ENCODE data around the gene LDLRAD1.
"Not testable (repeated sequence)": the region's sequence is repeated elsewhere in the genome, so short reads cannot be mapped to it uniquely, and the experiment has no call there.

The LDLRAD1 gene

DNA sequence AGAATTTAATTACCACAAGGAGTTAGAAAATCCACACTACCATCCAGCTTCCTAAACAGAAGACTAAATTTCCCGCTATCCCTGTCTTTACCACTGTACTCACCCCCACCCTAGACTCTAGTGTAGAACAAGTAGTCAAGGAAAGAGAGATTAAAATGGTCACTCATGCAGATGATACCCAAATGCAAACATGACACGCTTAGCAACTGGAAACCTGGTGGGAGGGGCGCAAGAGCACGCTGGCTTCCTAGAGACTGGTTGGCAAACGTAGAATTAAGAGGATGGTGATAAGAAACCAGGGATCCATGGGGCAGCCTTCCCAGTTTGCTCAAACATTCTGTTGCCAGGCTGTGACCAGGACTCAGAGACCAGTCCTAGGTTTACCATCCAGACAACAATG is 9.9 kb upstream of the LDLRAD1 start:
- TF ChIP-seq, protein P1, sequence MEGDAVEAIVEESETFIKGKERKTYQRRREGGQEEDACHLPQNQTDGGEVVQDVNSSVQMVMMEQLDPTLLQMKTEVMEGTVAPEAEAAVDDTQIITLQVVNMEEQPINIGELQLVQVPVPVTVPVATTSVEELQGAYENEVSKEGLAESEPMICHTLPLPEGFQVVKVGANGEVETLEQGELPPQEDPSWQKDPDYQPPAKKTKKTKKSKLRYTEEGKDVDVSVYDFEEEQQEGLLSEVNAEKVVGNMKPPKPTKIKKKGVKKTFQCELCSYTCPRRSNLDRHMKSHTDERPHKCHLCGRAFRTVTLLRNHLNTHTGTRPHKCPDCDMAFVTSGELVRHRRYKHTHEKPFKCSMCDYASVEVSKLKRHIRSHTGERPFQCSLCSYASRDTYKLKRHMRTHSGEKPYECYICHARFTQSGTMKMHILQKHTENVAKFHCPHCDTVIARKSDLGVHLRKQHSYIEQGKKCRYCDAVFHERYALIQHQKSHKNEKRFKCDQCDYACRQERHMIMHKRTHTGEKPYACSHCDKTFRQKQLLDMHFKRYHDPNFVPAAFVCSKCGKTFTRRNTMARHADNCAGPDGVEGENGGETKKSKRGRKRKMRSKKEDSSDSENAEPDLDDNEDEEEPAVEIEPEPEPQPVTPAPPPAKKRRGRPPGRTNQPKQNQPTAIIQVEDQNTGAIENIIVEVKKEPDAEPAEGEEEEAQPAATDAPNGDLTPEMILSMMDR (conservative IDR thresholded peaks at IDR 0.05), result no peak
- no peak overlapping the region for H3K27ac ChIP-seq

DNA sequence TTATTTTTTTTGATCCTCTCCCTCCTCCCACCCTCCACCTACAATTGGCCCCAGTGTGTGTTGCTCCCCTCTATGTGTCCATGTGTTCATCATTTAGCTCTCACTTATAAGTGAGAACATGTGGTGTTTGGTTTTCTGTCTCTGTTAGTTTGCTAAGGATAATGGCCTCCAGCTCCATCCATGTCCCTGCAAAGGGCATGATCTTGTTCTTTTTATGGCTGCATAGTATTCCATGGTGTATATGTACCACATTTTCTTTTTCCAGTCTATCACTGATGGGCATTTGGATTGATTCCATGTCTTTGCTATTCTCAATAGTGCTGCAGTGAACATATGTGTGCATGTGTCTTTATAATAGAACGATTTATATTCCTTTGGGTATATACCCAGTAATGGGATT is 6.8 kb upstream of the LDLRAD1 start:
- not testable (repeated sequence) for H3K27ac ChIP-seq

GRCh38 chr1:54024358-54024757 is 6.4 kb upstream of the LDLRAD1 start:
- TF ChIP-seq, protein P1 (conservative IDR thresholded peaks at IDR 0.05), result no peak
- no peak overlapping the region; the same call in 1 of the 2 replicates for H3K27ac ChIP-seq

GRCh38 chr1:54019562-54020176 is 1.7 kb upstream of the LDLRAD1 start:
- H3K27ac ChIP-seq, result not testable (repeated sequence)

GRCh38 chr1:54018635-54019034 is 649 bp upstream of the LDLRAD1 start:
- TF ChIP-seq, protein P1 (conservative IDR thresholded peaks at IDR 0.05), result no peak
- H3K27ac ChIP-seq, result peak overlapping the region; percentile 91; the same call in 1 of the 2 replicates

DNA sequence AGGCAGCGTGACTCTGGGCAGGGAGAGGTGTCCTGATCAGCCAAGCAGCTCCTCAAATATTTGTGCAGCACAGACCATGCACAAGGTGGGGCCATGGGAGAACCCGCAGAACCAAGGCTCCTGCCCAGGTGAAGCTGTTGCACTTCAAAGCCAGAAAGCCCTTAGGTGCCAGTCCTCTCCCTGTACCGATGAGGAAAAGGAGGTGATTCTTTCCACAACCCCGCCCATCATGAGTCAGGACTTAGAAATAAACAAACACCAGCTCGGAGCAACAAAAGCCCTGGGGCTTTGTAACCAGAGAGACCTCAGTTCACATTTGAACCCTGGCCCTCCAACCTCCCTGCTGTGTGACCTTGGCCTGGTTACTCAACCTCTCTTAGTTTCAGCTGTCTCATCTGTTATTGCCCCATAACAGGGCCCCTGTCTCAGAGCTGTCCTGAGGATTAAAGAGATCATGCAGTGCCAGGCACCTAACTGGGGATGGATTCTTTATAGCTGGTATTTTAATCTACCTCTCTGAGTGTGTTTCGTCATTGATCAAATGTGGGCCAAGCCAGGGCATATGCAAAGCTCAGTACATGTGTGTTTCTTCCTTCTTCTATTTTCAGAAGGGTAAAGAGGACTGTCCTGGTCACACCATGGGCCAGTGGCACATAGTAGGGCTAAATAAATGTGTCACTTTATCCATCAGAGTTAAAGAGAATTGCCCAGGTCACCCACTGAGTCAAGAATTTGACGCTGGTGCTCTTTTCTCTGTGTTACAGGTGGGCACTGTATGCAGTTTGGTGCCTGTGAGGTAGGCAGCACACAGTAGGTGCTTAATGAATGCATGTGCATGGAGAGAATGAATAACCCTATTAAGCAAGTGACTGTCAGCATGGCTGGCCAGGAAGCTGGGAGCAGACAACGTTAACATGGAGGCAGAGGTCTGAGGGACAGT is 1.4 kb downstream of the LDLRAD1 start:
- TF ChIP-seq, protein P1 (conservative IDR thresholded peaks at IDR 0.05), result no peak
- H3K27ac ChIP-seq, result peak overlapping the region; percentile 91

DNA sequence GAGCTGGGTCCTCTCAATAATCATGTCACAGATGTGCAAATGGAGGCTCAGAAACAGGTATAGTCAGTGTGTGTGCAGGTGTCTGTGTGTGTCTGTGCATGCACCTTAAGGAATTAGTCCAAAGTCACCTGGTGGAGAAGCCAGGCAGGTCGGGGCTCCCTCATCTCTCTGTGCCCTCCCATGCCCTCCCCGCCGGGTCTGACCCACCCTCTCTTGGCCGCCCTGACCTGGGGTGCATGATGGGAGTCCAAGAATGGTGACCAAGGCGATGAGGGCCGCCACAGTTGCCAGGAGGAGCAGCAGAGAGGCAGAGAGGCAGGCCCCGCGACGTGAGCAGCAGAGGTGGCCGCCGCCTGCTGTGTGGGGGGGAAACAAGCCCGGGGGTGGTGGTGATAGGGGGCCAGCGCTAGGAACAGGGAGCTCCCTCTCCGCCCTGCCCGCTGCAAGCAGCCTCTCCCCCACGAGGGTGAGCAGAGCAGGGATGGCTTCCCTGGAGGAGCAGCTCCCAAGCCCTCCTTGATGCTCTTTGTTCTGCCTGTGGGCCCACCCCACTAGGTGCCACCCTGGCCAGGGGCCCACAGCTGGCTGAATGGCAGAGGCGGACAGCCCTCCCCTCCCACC is 3.9 kb downstream of the LDLRAD1 start:
- TF ChIP-seq, protein P1 (conservative IDR thresholded peaks at IDR 0.05), result no peak
- peak overlapping the region; percentile 91; the same call in 1 of the 2 replicates for H3K27ac ChIP-seq

GRCh38 chr1:54013393-54014008 is 4.5 kb downstream of the LDLRAD1 start:
- H3K27ac ChIP-seq, result peak overlapping the region; percentile 91; the same call in 1 of the 2 replicates
- TF ChIP-seq, protein P1 (conservative IDR thresholded peaks at IDR 0.05), result no peak

All from VCaP (cell line).